HG03460 (cell line): Measurements from ENCODE around the gene AMFR.
A peak's percentile ranks its signal among the peaks of the same experiment; 100 is the strongest.

Experiments
- ATAC-seq: cut with Tn5 transposase; IDR thresholded peaks from one replicate; pipeline ENCODE4 v1.9.1; 2021; ENCODE audit not compliant: unreplicated experiment

The AMFR gene

GRCh38 chr16:56336071-56336688 is 89.2 kb downstream of the AMFR start:
- no peak for ATAC-seq

- ATAC-seq: no peak
Measured at GRCh38 chr16:56334761-56335160, 90.6 kb downstream of the AMFR start.

- ATAC-seq: no peak
Measured at GRCh38 chr16:56332464-56333079, 92.8 kb downstream of the AMFR start.

GRCh38 chr16:56331915-56332314 is 93.4 kb downstream of the AMFR start:
- no peak for ATAC-seq

GRCh38 chr16:56331399-56331798 is 93.9 kb downstream of the AMFR start:
- ATAC-seq: no peak

- ATAC-seq: no peak
Measured at GRCh38 chr16:56330476-56330875, 94.9 kb downstream of the AMFR start.

- ATAC-seq: no peak
Measured at GRCh38 chr16:56329887-56330286, 95.5 kb downstream of the AMFR start.

- ATAC-seq: no peak
Measured at GRCh38 chr16:56328276-56329022, 96.9 kb downstream of the AMFR start.

GRCh38 chr16:56327929-56328258 is 97.5 kb downstream of the AMFR start:
- ATAC-seq: no peak

- ATAC-seq: no peak
Measured at GRCh38 chr16:56327071-56327928, 98.0 kb downstream of the AMFR start.

- ATAC-seq: no peak
Measured at GRCh38 chr16:56325956-56326355, 99.4 kb downstream of the AMFR start.

GRCh38 chr16:56324406-56324805 is 100.9 kb downstream of the AMFR start:
- ATAC-seq: no peak

- no peak for ATAC-seq
Measured at GRCh38 chr16:56321571-56321970, 103.8 kb downstream of the AMFR start.

- no peak for ATAC-seq
Measured at GRCh38 chr16:56320811-56321558, 104.4 kb downstream of the AMFR start.

- ATAC-seq: no peak
Measured at GRCh38 chr16:56320056-56320455, 105.3 kb downstream of the AMFR start.

- no peak for ATAC-seq
Measured at GRCh38 chr16:56319376-56319775, 106.0 kb downstream of the AMFR start.

GRCh38 chr16:56318827-56319140 is 106.6 kb downstream of the AMFR start:
- no peak for ATAC-seq

- peak; percentile 83 for ATAC-seq
Measured at GRCh38 chr16:56317998-56318826, 107.1 kb downstream of the AMFR start.

GRCh38 chr16:56316545-56316944 is 108.8 kb downstream of the AMFR start:
- ATAC-seq: no peak

- ATAC-seq: no peak
Measured at GRCh38 chr16:56315955-56316354, 109.4 kb downstream of the AMFR start.
